Progenitor cell of endocrine pancreas (in vitro differentiated cells): ENCODE measurements around the gene FZD8. TPM values are rescaled to one million over a fixed set of nuclear protein-coding genes. Genes with fewer than 3 reads are reported as not detected.

Experiments
- DNase-seq: peaks from one replicate; pipeline ENCODE4 v3.0.0; 2021; ENCODE audit warnings: low spot score; ENCODE audit not compliant: unreplicated experiment
- H3K27ac Mint-ChIP-seq: 2 replicates; pipeline ENCODE4 v1.8.0; 2021; ENCODE audit warnings: mild to moderate bottlenecking, moderate library complexity, mixed read lengths
- H3K27me3 Mint-ChIP-seq: 2 replicates; pipeline ENCODE4 v1.8.0; 2021; ENCODE audit warnings: mixed read lengths
- H3K36me3 Mint-ChIP-seq: 2 replicates; pipeline ENCODE4 v1.8.0; 2022; ENCODE audit warnings: mixed read lengths; ENCODE audit not compliant: insufficient read depth
- H3K4me1 Mint-ChIP-seq: 2 replicates; pipeline ENCODE4 v1.8.0; 2021; ENCODE audit warnings: low read depth, mixed read lengths
- H3K4me3 Mint-ChIP-seq: 2 replicates; pipeline ENCODE4 v1.8.0; 2021; ENCODE audit warnings: low read depth, mild to moderate bottlenecking, moderate library complexity, mixed read lengths
- H3K9me3 Mint-ChIP-seq: 2 replicates; pipeline ENCODE4 v1.8.0; 2021; ENCODE audit warnings: low read depth, mixed read lengths
- CTCF ChIP-seq: fragments of 200-600 bp; sonication (generic); IDR thresholded peaks from one replicate; pipeline ENCODE4 v1.5.0; 2021; ENCODE audit warnings: antibody characterized with exemption, mild to moderate bottlenecking; ENCODE audit not compliant: unreplicated experiment
- total RNA-seq: library from RNA; stranded (reverse); gene quantifications from 2 replicates; pipeline ENCODE4 v1.2.1, GENCODE V29; 2021

Gene FZD8
- total RNA-seq, 1 donor from 2014 or later, result 27.4 TPM

GRCh38 chr10:35631404-35631803 lies 10.7 kb downstream of the FZD8 start:
- no peaks in the 10 kb centered on the region for H3K9me3 Mint-ChIP-seq
- no peak for DNase-seq
- H3K36me3 Mint-ChIP-seq, result no peaks in the 10 kb centered on the region
- H3K4me1 Mint-ChIP-seq, result peaks cover 9% of the 10 kb centered on the region
- peaks cover 16% of the 10 kb centered on the region for H3K27me3 Mint-ChIP-seq
- H3K27ac Mint-ChIP-seq, result no peak overlapping the region
- no peak overlapping the region for H3K4me3 Mint-ChIP-seq
- no peak for TF ChIP-seq CTCF

GRCh38 chr10:35626971-35627507 lies 15.1 kb downstream of the FZD8 start:
- no peak for DNase-seq
- no peak for TF ChIP-seq CTCF

GRCh38 chr10:35614312-35614711 lies 27.8 kb downstream of the FZD8 start:
- H3K27ac Mint-ChIP-seq, result no peak overlapping the region
- no peak overlapping the region for H3K4me3 Mint-ChIP-seq
- DNase-seq, result no peak
- H3K9me3 Mint-ChIP-seq, result peaks cover 6% of the 10 kb centered on the region
- H3K27me3 Mint-ChIP-seq, result peaks cover 7% of the 10 kb centered on the region
- no peak for TF ChIP-seq CTCF
- peaks cover 2% of the 10 kb centered on the region for H3K4me1 Mint-ChIP-seq
- H3K36me3 Mint-ChIP-seq, result peaks cover 2% of the 10 kb centered on the region

More at GRCh38 chr10:35626971-35627507, 15.1 kb downstream of the FZD8 start:
- Mint-ChIP-seq H3K36me3 (no peaks in the 10 kb centered on the region), H3K4me1 (no peaks in the 10 kb centered on the region), H3K9me3 (no peaks in the 10 kb centered on the region), H3K27me3 (no peaks in the 10 kb centered on the region), H3K27ac (no peak overlapping the region), H3K4me3 (no peak overlapping the region)

- DNase-seq, result no peak
- no peak overlapping the region for H3K27ac Mint-ChIP-seq
- TF ChIP-seq CTCF, result peak; percentile 42
- peaks cover 2% of the 10 kb centered on the region for H3K36me3 Mint-ChIP-seq
- H3K4me1 Mint-ChIP-seq, result peaks cover 2% of the 10 kb centered on the region
- H3K9me3 Mint-ChIP-seq, result peaks cover 6% of the 10 kb centered on the region
- H3K4me3 Mint-ChIP-seq, result no peak overlapping the region
- peaks cover 7% of the 10 kb centered on the region for H3K27me3 Mint-ChIP-seq
Observed at GRCh38 chr10:35613597-35614226, 28.4 kb downstream of the FZD8 start.

GRCh38 chr10:35613107-35613440 lies 29.0 kb downstream of the FZD8 start:
- no peak overlapping the region for H3K27ac Mint-ChIP-seq
- no peak for TF ChIP-seq CTCF
- DNase-seq, result no peak
- H3K36me3 Mint-ChIP-seq, result peaks cover 2% of the 10 kb centered on the region
- no peak overlapping the region for H3K4me3 Mint-ChIP-seq
- H3K9me3 Mint-ChIP-seq, result peaks cover 6% of the 10 kb centered on the region
- peaks cover 7% of the 10 kb centered on the region for H3K27me3 Mint-ChIP-seq
- peaks cover 2% of the 10 kb centered on the region for H3K4me1 Mint-ChIP-seq
